Neural cell (in vitro differentiated cells): ENCODE results near the gene PCDHB7. TPM values are rescaled to one million over a fixed set of nuclear protein-coding genes. Genes with fewer than 3 reads are reported as not detected.
"Not testable (repeated sequence)": the region's sequence is repeated elsewhere in the genome, so short reads cannot be mapped to it uniquely, and the experiment has no call there.

ENCODE experiments used
- H2AFZ ChIP-seq: fragments of 200-600, 300-800 bp; sonication (generic), shearing (Covaris generic); 2 replicates; pipeline ENCODE4 v1.6.0; 2014; ENCODE audit warnings: low read depth, mild to moderate bottlenecking, antibody characterized with exemption, low read length, moderate library complexity
- H3F3A ChIP-seq: fragments of 200-600 bp; shearing (Covaris generic); 2 replicates; pipeline ENCODE4 v1.6.1; 2016; ENCODE audit warnings: mild to moderate bottlenecking, moderate library complexity, mixed read lengths, antibody characterized with exemption, low read length; ENCODE audit not compliant: insufficient read depth, poor library complexity, severe bottlenecking
- H3K27ac ChIP-seq: fragments of 200-600, 300-800 bp; sonication (generic), shearing (Covaris generic); 2 replicates; pipeline ENCODE4 v1.5.1; 2014; ENCODE audit warnings: mild to moderate bottlenecking, low read length, moderate library complexity
- H3K27me3 ChIP-seq: fragments of 300-800, 200-600 bp; sonication (generic), shearing (Covaris generic); 2 replicates; pipeline ENCODE4 v1.6.0; 2014; ENCODE audit warnings: mild to moderate bottlenecking, low read depth, low read length, moderate library complexity; ENCODE audit not compliant: insufficient read depth
- H3K36me3 ChIP-seq: fragments of 300-800, 200-600 bp; sonication (generic), shearing (Covaris generic); 2 replicates; pipeline ENCODE4 v1.5.1; 2014; ENCODE audit warnings: mild to moderate bottlenecking, antibody characterized with exemption, low read length, moderate library complexity; ENCODE audit not compliant: insufficient read depth
- H3K4me2 ChIP-seq: fragments of 300-800, 200-600 bp; sonication (generic), shearing (Covaris generic); 2 replicates; pipeline ENCODE4 v1.6.0; 2014; ENCODE audit warnings: mild to moderate bottlenecking, low read length
- H3K4me3 ChIP-seq: fragments of 300-800, 200-600 bp; sonication (generic), shearing (Covaris generic); 2 replicates; pipeline ENCODE4 v1.5.1; 2014; ENCODE audit warnings: mild to moderate bottlenecking, low read length, moderate library complexity
- H3K79me2 ChIP-seq: fragments of 200-600 bp; shearing (Covaris generic); replicated peaks from 2 replicates; pipeline ENCODE4 v1.6.0; 2014; ENCODE audit warnings: mild to moderate bottlenecking, low read length, moderate library complexity; ENCODE audit not compliant: insufficient read depth
- H3K9ac ChIP-seq: fragments of 300-800, 200-600 bp; sonication (generic), shearing (Covaris generic); 2 replicates; pipeline ENCODE4 v1.6.1; 2016; ENCODE audit warnings: mild to moderate bottlenecking, low read length, mixed read lengths
- H3K9me2 ChIP-seq: fragments of 200-600 bp; shearing (Covaris generic); 2 replicates; pipeline ENCODE4 v1.6.1; 2016; ENCODE audit warnings: mild to moderate bottlenecking, low read length, mixed read lengths; ENCODE audit not compliant: insufficient read depth
- H3K9me3 ChIP-seq: fragments of 200-600, 300-800 bp; sonication (generic), shearing (Covaris generic); 2 replicates; pipeline ENCODE4 v1.6.1; 2016; ENCODE audit warnings: mild to moderate bottlenecking, mixed run types, low read length, moderate library complexity, mixed read lengths
- H4K20me1 ChIP-seq: fragments of 200-600 bp; shearing (Covaris generic); 2 replicates; pipeline ENCODE4 v1.6.1; 2016; ENCODE audit warnings: mild to moderate bottlenecking, mixed run types; ENCODE audit not compliant: insufficient read depth
- CTCF ChIP-seq: fragments of 450-650 bp; IDR thresholded peaks from 2 replicates; pipeline ENCODE4 v1.5.1; 2014; ENCODE audit warnings: antibody characterized with exemption, mild to moderate bottlenecking, moderate library complexity; ENCODE audit not compliant: poor library complexity, severe bottlenecking
- EP300 ChIP-seq: fragments of 450-650 bp; conservative IDR thresholded peaks from 2 replicates; pipeline ENCODE4 v1.6.1; 2014; ENCODE audit warnings: antibody characterized with exemption, mild to moderate bottlenecking, moderate library complexity; ENCODE audit not compliant: poor library complexity, severe bottlenecking
- MXI1 ChIP-seq: fragments of 450-650 bp; conservative IDR thresholded peaks from 2 replicates; pipeline ENCODE4 v1.6.1; 2014; ENCODE audit warnings: antibody characterized with exemption, mild to moderate bottlenecking; ENCODE audit not compliant: poor library complexity, severe bottlenecking
- POLR2AphosphoS5 ChIP-seq: IDR thresholded peaks from 2 replicates; pipeline ENCODE4 v1.6.1; 2012
- RAD21 ChIP-seq: fragments of 450-650 bp; conservative IDR thresholded peaks from 2 replicates; pipeline ENCODE4 v1.6.1; 2014; ENCODE audit warnings: antibody characterized with exemption, mild to moderate bottlenecking, moderate library complexity
- REST ChIP-seq: IDR thresholded peaks from 2 replicates; pipeline ENCODE4 v1.6.1; 2012; ENCODE audit warnings: borderline replicate concordance
- SMC3 ChIP-seq: fragments of 450-650 bp; conservative IDR thresholded peaks from 2 replicates; pipeline ENCODE4 v1.6.1; 2014; ENCODE audit warnings: antibody characterized with exemption, mild to moderate bottlenecking, moderate library complexity; ENCODE audit not compliant: poor library complexity
- TAF1 ChIP-seq: IDR thresholded peaks from 2 replicates; pipeline ENCODE4 v1.6.1; 2012; ENCODE audit warnings: low read depth
- polyA plus RNA-seq: library from polyadenylated mRNA; depleted of rRNA; stranded (reverse); fragments of >200 nt; gene quantifications from 2 replicates; pipeline ENCODE4 v1.2.3, GENCODE V29; 2014

PCDHB7 gene
- polyA plus RNA-seq, 1 donor from 2014 or later = 0.99 TPM

- Histone ChIP-seq H3K9me3 (peaks cover 31% of the 10 kb centered on the region), H3K27ac (no peak overlapping the region), H3K4me2 (no peak overlapping the region), H3K36me3 (peaks cover 4% of the 10 kb centered on the region), H2AFZ (no peak overlapping the region), H3K4me3 (no peak overlapping the region), H3K9me2 (no peaks in the 10 kb centered on the region), H3F3A (no peaks in the 10 kb centered on the region), H4K20me1 (no peaks in the 10 kb centered on the region), H3K27me3 (no peaks in the 10 kb centered on the region), H3K9ac (no peak overlapping the region), H3K79me2 (peaks cover 10% of the 10 kb centered on the region)
- TF ChIP-seq CTCF = no peak
- no peak for TF ChIP-seq REST
Observed at GRCh38 chr5:141196363-141196762, 23.9 kb downstream of the PCDHB7 start.

- peak within 1 kb of the TSS; percentile 46 for H3K4me3 ChIP-seq
- no peak within 1 kb of the TSS for H3K9ac ChIP-seq
- peaks cover 9% of the 10 kb centered on the region for H3K36me3 ChIP-seq
- no peak within 1 kb of the TSS for H2AFZ ChIP-seq
- no peaks in the 10 kb centered on the region for H3K9me2 ChIP-seq
- no peaks in the 10 kb centered on the region for H4K20me1 ChIP-seq
- TF ChIP-seq POLR2AphosphoS5 = no peak
- TF ChIP-seq RAD21 = peak; percentile 46
- no peak for TF ChIP-seq TAF1
- no peak for TF ChIP-seq REST
- no peak for TF ChIP-seq MXI1
- no peak for TF ChIP-seq EP300
- TF ChIP-seq SMC3 = no peak
- peak; percentile 39 for TF ChIP-seq CTCF
- H3K4me2 ChIP-seq = no peak within 1 kb of the TSS
- no peaks in the 10 kb centered on the region for H3K27me3 ChIP-seq
- H3K27ac ChIP-seq = peak within 1 kb of the TSS; percentile 28
- peaks cover 35% of the 10 kb centered on the region for H3K9me3 ChIP-seq
- no peaks in the 10 kb centered on the region for H3F3A ChIP-seq
- peaks cover 10% of the 10 kb centered on the region for H3K79me2 ChIP-seq
Observed at GRCh38 chr5:141199359-141200235, 27.2 kb downstream of the PCDHB7 start, which contains the start of gene PCDHB11. PCDHB11 (plus strand) TSS chr5:141199627; CDS start chr5:141199775, 148 bp downstream.

- H3K27me3 ChIP-seq, H3K36me3 ChIP-seq, H3K4me3 ChIP-seq, H3K4me2 ChIP-seq, H3K9me2 ChIP-seq, H3K79me2 ChIP-seq, H3K27ac ChIP-seq, H4K20me1 ChIP-seq, H3K9ac ChIP-seq, H3F3A ChIP-seq, H2AFZ ChIP-seq: not testable (repeated sequence)
- peaks cover 34% of the 10 kb centered on the region for H3K9me3 ChIP-seq
Observed at GRCh38 chr5:141201126-141201525, 28.7 kb downstream of the PCDHB7 start.
